GM18868 (cell line): ENCODE data around the gene RAPGEF4.
"Not testable (repeated sequence)": the region's sequence is repeated elsewhere in the genome, so short reads cannot be mapped to it uniquely, and the experiment has no call there.

Experiments
- ATAC-seq: cut with Tn5 transposase; IDR thresholded peaks from one replicate; pipeline ENCODE4 v1.9.1; 2021; ENCODE audit warnings: mild to moderate bottlenecking, moderate library complexity; ENCODE audit not compliant: unreplicated experiment

Gene RAPGEF4

GRCh38 chr2:173027181-173028128 lies 291.8 kb downstream of the RAPGEF4 start:
- peak; percentile 67 for ATAC-seq

DNA sequence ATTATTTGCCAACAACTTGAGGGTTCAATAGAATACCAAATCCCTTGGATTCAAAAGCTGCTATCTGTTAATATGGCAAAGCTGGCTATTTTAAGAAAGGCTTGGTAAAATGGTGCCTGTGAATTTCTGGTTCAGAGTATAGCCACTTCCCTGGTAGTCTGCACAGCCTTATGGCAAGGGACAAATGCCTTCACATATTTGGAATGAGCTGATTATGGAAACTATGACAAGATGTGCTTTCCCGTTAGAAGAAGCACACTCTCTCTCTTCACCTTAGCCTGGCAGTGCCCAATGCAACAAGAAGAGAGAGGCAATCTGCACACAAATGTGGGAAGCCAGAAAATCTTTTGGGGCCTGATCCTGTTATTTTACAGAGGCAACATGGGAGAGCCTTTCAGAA lies 292.5 kb downstream of the RAPGEF4 start:
- ATAC-seq = no peak

DNA sequence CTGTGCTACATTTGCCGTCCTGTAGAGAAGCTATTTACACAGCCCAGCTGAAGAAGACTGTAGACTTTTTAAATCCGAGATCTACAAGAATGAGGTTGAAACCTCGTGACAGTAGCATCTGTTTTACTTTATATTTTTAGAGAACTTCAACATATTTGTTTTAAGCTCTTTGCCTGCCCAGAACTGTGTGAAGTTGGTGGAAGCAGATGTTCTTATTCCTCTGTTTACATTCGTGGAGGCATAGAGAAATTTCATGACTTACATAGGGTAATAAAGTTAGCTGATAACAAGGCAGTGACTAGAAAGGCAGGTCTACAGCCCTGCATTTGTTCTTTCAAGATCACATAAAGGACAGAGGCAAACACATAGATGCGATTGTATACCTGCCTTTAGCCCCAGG lies 293.0 kb downstream of the RAPGEF4 start:
- no peak for ATAC-seq

DNA sequence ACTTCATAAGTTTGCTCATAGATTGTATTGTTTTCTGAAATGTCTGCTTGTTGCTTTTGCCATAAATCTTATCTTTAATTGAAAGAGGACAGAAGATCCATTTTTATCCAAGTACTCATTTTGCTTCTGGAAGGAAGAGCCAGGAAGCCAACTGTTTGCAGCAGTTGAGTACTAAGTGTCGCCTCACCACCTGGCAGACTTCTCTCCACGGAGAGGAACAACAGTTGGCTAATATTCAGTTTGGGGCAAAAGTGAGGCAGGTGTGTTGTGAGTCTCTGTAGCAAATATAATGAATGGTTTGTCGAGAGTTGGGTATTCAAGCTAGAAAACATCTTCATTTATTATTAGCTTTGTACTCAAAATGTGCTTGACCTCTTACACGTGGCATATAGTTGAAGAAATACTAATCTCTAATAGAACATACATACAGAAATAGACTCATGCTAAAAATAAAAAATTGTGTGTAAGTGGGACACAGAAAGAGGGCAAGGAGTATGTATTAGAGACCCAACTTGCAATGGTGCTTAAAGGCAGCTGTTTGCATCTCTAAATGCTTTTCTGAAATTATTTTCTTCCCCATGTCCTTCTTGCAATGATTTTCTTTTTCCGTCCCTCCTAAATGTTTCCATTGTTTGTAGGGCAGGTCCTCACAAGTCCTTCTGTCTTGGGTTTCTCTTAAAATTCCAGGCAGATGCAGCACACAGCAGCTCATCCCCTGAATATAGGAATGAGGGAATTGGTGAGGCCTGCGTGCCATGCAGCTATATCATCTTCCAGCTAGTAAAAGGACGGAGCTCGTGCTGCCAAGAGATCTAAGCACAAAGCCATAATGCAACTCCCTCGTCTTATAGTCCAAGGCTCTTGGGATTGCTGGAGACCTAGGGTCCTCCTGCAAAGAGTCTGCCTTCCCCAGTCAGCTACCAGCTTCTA lies 295.2 kb downstream of the RAPGEF4 start:
- ATAC-seq = no peak

GRCh38 chr2:173032032-173032431 lies 296.4 kb downstream of the RAPGEF4 start:
- no peak for ATAC-seq

DNA sequence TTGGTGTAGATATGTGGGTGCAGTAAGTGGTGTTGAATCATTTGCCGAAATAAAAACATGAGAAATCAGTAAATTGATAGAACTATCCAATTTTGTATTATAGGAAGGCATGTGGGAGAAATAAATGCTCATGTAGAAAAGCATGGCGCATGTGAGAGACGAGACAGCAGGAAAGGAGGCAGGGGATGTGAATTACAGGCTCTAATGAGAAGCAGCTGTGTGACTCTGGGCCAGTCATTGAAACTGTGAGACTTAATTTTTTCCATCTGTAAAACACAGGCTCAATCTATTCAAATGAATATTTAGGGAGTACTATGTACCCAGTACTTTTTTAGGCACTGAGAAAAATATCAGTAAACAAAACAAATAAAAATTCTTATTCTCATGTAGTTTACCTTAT lies 297.4 kb downstream of the RAPGEF4 start:
- no peak for ATAC-seq

- ATAC-seq = no peak
These were observed 298.5 kb downstream of the RAPGEF4 start for GRCh38 chr2:173034143-173034542.

DNA sequence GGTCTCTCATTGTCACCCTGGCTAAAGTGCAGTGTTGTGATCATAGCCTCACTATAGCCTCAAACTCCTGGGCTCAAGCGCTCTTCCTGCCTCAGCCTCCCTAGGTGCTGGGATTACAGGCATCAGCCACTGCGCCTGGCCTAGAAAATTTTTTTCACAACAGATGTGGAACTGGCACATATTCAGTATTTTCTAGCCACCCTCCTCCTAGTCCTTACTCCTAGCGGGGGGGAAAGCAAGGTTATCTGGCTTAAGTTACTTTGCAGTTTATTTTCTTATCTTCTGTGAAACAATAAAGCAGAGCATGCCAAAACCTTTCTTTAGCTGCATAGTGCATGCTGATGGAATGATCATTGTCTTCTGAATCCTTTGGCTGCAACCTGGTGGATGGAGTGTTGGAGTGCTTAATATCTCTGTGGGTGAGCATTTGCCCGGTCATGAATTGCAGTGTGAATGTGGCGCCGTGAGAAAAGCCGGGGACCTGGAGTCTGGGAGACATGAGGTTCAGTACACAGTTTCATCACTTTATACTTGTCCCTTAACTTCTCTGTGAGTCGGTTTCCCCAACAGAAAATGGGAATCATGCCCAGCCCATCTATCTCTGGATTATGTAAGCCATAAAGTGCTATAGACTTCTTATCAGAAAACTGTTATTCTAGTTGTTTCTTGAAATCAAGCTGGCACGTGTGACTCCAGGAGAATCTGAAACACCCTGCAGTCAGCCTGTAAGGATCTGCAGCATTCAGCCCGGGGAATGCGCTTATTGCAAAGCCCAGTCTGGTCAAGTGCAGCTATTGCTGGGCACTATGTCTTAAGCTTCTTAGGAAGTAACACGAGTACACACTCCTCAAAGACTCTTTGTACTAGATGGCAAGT lies 301.8 kb downstream of the RAPGEF4 start:
- no peak for ATAC-seq

- not testable (repeated sequence) for ATAC-seq
These were observed 302.6 kb downstream of the RAPGEF4 start for GRCh38 chr2:173038257-173038656.

GRCh38 chr2:173040729-173041128 lies 305.1 kb downstream of the RAPGEF4 start:
- no peak for ATAC-seq

DNA sequence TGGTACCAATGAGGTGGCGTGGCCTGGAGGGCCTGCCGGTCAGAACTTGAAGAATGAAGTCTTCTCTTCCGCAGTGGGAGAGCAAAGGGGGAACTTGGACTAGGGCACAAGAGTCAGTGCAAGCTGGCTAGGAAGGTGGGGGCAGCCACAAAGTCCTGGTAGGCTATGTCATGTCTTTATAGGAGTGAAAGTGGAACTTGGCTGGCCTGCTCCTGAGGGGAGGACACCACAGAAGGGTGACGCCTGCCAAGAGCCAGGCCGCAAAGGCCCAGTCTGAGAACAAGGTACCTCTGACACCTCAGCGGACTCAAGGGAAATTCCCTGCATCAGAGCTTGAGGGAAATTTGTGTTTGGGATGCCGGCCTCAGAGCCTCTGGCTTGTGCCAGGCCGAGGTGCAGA lies 307.8 kb downstream of the RAPGEF4 start:
- ATAC-seq = no peak

- no peak for ATAC-seq
These were observed 308.4 kb downstream of the RAPGEF4 start for GRCh38 chr2:173043897-173044519.

GRCh38 chr2:173044686-173045085 lies 309.0 kb downstream of the RAPGEF4 start:
- no peak for ATAC-seq

GRCh38 chr2:173045181-173045580 lies 309.5 kb downstream of the RAPGEF4 start:
- ATAC-seq = no peak

- no peak for ATAC-seq
These were observed 312.9 kb downstream of the RAPGEF4 start for GRCh38 chr2:173048522-173048896.

DNA sequence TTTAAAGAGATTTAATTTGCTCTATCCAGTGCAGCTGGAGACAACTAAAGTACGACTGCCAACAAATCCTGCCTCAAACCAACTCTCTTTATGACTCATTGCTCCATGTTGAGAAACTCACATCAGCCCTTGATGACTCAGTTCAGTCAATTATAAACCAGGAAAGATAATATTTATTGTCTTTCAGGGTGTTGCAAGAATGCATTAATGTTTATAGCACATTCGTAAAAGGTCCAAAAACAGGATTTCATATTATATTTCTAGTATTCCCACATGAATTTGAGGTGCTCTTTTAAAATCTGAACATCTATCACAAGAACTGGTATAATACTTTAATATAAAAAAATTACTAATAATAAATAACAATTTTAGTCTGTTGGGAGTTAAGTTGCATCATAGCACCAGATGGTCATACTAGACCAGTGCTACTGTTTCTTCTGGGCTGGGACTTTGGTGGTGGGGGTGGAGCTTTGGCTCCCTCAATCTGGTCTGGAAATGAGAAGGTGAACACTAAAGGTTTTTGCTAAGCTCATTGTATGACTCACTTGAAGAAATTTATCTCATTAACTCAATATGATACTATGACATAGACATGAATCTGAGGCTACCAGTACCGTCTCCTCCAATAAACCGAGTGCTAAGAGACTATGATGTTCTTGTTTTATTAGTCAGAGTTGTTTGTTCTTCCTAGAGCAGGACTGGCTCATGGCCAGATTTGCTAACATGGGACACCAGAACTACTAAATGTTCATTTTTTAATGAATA lies 313.4 kb downstream of the RAPGEF4 start:
- peak; percentile 88 for ATAC-seq

DNA sequence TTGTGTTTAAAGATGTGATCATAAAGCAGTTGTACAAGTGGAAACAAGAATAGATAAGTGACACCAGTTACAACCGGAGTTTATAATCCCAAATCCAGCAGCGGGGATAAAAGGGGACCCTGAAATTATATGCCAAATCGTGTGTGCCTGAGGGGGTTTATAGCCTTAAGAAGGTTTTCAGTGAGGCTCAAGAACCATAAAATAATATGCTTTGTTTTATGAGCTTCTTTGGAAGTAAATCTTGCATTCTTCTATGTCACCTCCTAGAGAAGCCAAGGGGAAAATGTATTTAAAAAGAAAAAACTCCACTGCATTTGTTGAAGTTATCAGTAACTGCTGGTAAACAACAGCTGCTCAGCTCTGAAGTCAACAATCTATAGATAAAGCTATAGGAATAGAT lies 314.2 kb downstream of the RAPGEF4 start:
- ATAC-seq = no peak

DNA sequence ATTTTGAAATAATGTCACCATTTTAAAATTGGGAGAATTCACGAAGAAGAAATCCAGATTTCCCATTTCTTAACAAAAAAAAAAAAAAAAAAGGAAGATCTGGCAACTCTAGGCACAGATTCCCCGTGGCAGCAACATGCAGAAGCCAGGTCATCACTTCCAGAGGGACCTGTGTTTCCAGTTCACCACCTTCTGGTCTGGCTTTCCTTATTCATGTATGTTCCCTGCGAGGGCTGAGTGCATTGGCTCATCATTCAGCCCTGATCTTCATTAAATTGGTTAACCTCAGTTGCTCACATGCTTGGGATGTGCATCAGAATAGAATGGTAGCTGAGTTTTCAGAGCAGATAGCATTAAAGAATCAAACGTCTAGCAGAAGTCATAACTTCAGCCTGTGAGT lies 315.0 kb downstream of the RAPGEF4 start:
- no peak for ATAC-seq

GRCh38 chr2:173051463-173052215 lies 316.0 kb downstream of the RAPGEF4 start:
- ATAC-seq = no peak
